Measurements from ENCODE around the gene BRAT1.

Gene BRAT1

DNA sequence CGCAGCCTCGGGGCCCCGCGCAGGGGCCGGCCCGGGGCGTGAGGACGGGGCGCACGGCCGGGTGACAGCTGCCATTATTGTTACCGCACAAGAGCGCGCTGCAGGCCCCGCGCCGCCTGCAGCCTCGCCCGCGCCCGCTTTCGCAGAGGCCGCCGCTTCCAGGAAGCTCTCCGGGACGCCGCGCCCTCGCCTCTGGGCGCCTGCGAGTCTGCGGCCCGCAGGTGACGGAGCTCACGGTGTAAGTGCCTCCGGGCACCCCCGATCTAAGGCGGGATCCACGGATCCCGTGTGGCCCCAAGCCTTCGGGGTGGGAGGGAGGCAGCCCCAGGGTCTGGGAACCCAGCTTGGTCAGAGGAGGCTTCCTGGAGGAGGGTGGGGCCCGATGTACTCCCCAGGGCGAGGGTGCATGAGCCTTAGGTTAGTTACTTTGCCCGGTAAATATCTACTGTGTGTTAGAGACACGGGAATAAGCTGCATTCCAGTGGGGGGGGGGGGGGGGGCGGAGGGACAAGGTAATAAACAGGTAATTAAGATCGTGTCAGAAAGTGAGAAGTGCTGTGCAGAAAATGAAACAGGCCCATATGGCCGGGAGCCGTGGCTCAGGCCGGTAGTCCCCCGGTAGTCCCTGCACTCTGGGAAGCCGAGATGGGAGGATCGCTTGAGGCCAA is 4.1 kb upstream of the BRAT1 start:
- DNase-seq: peak; percentile 23

DNA sequence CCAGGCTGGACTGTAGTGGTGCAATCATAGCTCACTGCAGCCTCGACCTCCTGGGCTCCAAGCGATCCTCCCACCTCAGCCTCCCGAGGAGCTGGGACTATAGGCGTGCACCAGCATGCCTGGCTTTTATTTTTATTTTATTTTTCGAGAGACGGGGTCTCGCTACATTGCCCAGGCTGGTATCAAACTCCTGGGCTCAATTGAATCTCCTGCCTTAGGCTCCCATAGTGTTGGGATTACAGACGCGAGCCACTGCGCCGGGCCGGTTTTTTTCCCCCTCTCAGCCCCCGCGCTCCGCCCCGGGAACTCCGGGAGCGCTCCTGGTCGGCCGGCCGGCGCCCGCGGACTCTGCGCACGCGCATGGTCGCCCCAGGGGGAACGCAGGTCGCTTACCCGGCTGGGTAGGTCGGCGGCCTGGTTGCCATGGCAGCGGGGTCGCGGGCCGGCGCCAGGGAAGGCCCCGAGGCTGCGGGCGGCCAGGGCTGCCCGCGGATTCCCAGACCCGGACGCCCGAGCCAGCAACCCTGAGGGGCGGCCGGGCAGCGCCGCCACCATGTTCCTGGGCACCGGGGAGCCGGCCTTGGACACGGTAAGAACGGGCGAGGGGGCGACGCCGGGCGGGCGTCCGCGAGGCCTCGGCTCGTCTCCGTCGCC is 3.4 kb upstream of the BRAT1 start, which contains the start of gene IQCE:
Gene IQCE, plus strand, starts transcription at position 351 of the 654 bp plus-strand sequence. Its CDS starts 203 bp downstream, at position 554.
- peak; percentile 87 for DNase-seq

GRCh38 chr7:2554661-2555111 is 638 bp downstream of the BRAT1 start:
- DNase-seq: no peak

GRCh38 chr7:2553831-2554581 is 1.3 kb downstream of the BRAT1 start:
- DNase-seq: no peak

DNA sequence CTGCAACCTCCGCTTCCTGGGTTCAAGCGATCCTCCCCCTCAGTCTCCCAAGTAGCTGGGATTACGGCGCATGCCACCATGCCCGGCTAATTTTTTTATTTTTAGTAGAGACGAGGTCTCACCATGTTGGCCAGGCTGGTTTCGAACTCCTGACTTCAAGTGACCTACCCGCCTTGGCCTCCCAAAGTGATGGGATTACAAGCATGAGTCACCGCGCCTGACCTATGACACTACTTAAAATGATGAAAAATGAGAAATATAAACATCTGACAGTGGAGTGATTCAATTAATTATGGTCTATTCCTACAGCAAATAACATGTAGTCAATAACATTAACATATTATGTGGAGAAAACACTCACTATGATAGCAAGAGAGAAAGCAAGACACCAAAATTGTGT is 2.2 kb downstream of the BRAT1 start:
- DNase-seq: no peak

GRCh38 chr7:2551418-2551817 is 3.9 kb downstream of the BRAT1 start:
- DNase-seq: no peak

GRCh38 chr7:2546776-2547586 is 8.3 kb downstream of the BRAT1 start:
- no peak for DNase-seq

GRCh38 chr7:2545746-2546425 is 9.4 kb downstream of the BRAT1 start:
- no peak for DNase-seq

DNA sequence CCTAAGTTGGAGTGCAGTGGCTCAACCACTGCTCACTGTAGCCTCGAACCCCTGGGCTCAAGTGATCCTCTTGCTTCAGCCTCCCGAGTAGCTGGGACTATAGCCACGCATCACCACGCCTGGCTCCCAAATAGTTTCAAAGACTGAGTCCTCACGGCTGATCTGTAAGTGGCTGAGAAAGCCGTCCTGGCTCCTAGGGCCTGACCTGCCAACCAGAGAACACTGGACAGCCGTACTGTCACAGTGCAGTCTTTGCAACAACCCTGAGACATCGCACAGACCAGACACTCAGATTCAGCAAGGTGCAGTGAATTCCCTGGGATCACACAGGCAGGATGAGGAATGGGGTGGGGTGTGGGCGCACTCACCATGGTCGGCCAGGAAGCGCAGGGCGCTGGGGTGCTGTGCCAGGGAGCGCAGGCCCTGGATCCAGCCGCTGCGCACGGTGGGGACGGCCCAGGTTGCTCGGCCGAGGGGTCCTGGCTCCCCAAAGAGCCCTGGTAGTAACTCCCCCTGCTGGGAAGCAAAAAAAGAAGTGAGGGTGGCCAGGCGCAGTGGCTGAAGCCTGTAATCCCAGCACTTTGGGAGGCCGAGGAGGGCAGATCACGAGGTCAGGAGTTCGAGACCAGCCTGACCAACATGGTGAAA is 10.7 kb downstream of the BRAT1 start:
- no peak for DNase-seq

- no peak for DNase-seq
Observed at GRCh38 chr7:2542916-2543871, 12.1 kb downstream of the BRAT1 start.

DNA sequence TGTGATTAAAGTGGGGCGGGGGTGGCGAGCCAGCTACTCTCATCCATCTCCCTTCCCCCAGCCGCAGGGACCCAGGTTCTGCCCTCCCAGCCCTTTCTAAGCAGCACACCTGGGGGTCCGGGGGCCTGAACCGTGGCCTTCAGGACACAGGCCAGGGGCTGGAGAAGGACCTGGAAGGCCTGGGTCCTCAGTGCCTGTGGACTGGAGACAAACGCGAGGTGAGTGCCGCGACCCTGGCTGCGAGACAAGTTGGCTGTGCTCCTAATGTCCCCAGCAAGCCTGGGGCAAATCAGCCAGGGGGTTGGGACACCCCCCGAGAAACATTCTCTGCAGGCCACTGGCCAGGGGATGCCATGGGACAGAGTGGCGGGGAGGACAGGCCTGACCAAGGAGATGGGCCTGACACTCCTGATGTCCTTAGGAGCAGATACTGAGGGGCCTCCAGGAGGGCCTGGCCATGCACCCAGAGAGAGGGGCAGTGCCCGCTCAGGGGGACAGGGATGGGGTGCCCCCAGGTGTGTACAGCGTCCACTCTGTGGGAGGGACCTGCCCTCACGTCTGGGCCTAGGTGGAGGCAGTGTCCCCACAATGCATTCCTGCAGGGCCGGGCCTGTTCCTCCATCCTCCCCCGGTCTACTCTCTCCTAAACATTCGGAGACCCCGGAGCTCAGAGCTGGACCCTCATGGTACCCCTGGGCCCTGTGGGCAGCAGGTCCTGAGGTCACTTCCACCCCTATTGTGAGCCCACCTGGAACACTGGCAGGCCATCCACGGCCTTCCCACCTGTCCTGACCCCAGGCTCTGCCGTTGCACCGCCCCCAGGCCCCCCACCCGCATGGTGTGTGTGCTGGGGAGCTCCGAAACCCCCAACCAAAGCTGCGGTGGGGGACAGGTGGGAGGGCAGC is 13.1 kb downstream of the BRAT1 start:
- no peak for DNase-seq

- DNase-seq: no peak
Observed at GRCh38 chr7:2541291-2542010, 13.9 kb downstream of the BRAT1 start.

DNA sequence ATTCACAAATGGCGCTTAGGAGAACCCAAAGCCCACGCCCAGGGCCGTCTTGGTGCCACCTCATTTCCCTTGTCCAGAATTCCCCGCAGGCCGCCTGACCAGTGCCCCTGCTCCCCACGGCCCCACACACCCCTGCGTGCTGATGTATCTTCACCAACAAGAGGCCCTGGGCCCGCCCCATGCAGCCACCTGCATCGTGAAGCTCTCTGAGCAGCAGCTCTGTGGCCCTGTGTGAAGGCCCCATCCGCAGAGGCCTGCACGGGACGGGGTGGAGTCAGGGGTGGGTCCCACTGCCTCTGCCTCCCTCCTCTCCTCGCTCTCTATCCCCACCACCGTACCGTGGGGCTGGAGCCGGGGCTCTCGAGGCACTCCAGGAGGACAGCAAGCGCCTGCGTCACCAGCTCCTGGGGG is 14.7 kb downstream of the BRAT1 start:
- DNase-seq: no peak

DNA sequence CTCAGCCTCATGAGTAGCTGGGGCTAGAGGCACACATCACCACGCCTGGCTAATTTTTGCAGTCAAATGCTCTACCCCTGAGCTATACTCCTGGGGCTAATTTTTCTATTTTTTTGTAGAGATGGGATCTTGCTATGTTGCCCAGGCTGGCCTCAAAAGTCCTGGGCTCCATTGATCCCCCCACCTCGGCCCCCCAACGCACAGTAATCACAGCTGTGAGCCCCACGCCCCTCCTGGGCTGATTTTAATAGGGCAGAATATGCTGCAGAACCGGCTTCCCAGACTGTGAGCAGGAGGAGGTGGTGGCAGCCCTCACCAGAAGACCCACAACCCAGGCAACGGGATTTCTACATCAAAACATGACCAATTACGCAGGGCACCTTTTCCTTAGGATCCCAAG is 15.2 kb downstream of the BRAT1 start:
- no peak for DNase-seq

DNA sequence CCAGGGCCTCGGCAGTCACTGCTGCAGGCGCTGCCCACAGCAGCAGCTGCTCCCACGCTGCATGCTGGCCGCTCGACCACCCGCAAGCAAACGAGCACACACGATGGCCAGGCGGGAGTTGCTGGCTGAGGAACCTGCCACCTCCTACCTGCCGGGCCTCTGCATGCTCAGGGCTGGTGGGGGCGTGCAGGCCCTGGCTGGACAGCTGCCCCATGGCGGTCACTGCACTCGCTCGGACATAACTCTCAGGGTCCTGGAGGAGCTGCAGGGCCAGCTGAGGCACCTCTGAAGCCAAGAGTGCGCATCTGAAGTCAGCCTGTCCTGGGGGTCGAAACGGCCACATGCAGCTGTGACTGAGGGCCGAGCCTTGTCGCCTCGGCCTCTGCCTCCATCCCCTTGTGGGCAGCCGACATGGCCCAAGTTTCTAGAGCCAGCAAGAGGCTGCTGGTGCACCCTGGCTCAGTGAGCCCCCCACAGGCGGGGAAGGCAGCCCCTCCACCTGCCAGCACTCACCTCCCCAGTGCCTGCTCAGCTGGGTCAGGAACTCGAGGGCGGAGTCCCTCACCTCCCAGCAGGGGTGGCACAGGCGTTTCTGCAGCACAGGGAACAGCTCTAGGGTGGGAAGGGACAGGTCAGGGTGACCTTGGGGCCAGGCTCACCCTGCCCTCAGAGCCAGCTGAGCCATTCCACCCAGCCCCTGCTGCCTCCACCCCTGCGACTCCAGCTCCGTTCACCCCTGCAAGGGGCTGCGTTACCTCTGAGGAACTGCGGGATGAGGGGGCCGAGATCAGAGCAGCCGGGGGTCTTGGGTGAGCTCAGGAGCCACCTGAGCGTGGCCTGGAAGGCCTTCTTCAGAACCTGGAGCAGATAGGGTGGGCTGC is 16.1 kb downstream of the BRAT1 start:
- no peak for DNase-seq

- DNase-seq: no peak
Observed at GRCh38 chr7:2537981-2538851, 17.1 kb downstream of the BRAT1 start.
